Amniotic stem cell (primary cell): ENCODE results near the gene TSPAN4.

ENCODE experiments used
- DNase-seq: peaks from one replicate; lab custom pipeline; 2025; lab: John Stamatoyannopoulos, UW

The TSPAN4 gene

GRCh38 chr11:842370-843002, at the start of gene TSPAN4, which contains the start of gene POLR2L:
Gene TSPAN4 (plus strand): TSS chr11:842852. CDS start chr11:850305, 7,453 bp downstream.
Gene POLR2L (minus strand): TSS chr11:842529. CDS start chr11:842508, 21 bp downstream.
- DNase-seq: peak; percentile 86

GRCh38 chr11:792873-793272, 49.8 kb upstream of the TSPAN4 start:
- DNase-seq: no peak

GRCh38 chr11:793556-793955, 49.1 kb upstream of the TSPAN4 start:
- DNase-seq: no peak

- no peak for DNase-seq
Measured at GRCh38 chr11:794013-794765, 48.5 kb upstream of the TSPAN4 start.

- no peak for DNase-seq
Measured at GRCh38 chr11:794766-795633, 47.7 kb upstream of the TSPAN4 start.

- DNase-seq: peak; percentile 81
Measured at GRCh38 chr11:795634-796564, 46.8 kb upstream of the TSPAN4 start.

GRCh38 chr11:796565-797295, 45.9 kb upstream of the TSPAN4 start:
- no peak for DNase-seq

GRCh38 chr11:797296-798092, 45.2 kb upstream of the TSPAN4 start:
- DNase-seq: peak; percentile 83

GRCh38 chr11:798093-798713, 44.4 kb upstream of the TSPAN4 start, which contains the start of gene SLC25A22:
Gene SLC25A22 (minus strand): TSS chr11:798281. CDS start chr11:795006, 3,275 bp downstream.
- peak; percentile 83 for DNase-seq

GRCh38 chr11:799641-800316, 42.9 kb upstream of the TSPAN4 start:
- DNase-seq: no peak

- DNase-seq: no peak
Measured at GRCh38 chr11:800473-800872, 42.2 kb upstream of the TSPAN4 start.

- DNase-seq: no peak
Measured at GRCh38 chr11:801097-801780, 41.4 kb upstream of the TSPAN4 start.

- no peak for DNase-seq
Measured at GRCh38 chr11:802018-802617, 40.5 kb upstream of the TSPAN4 start.

GRCh38 chr11:802693-803466, 39.8 kb upstream of the TSPAN4 start:
- DNase-seq: no peak

- no peak for DNase-seq
Measured at GRCh38 chr11:803467-803742, 39.2 kb upstream of the TSPAN4 start.

GRCh38 chr11:803770-804598, 38.7 kb upstream of the TSPAN4 start:
- DNase-seq: no peak
